ENCODE results near the gene ITPR3.
"Not testable (repeated sequence)": the region's sequence is repeated elsewhere in the genome, so short reads cannot be mapped to it uniquely, and the experiment has no call there.

ITPR3 gene

GRCh38 chr6:33591424-33592032, 29.6 kb upstream of the ITPR3 start:
- no peak for DNase-seq (ENCODE audit: low read depth)

- no peak for DNase-seq (ENCODE audit: low read depth)
These were observed 28.9 kb upstream of the ITPR3 start for GRCh38 chr6:33592280-33592594.

- no peak for DNase-seq (ENCODE audit: low read depth)
These were observed 28.3 kb upstream of the ITPR3 start for GRCh38 chr6:33592595-33593413.

- DNase-seq (ENCODE audit: low read depth) = no peak
These were observed 27.8 kb upstream of the ITPR3 start for GRCh38 chr6:33593414-33593727.

GRCh38 chr6:33595001-33595846, 25.9 kb upstream of the ITPR3 start:
- no peak for DNase-seq (ENCODE audit: low read depth)

GRCh38 chr6:33596894-33597293, 24.2 kb upstream of the ITPR3 start:
- DNase-seq (ENCODE audit: low read depth) = not testable (repeated sequence)

- DNase-seq (ENCODE audit: low read depth) = no peak
These were observed 23.4 kb upstream of the ITPR3 start for GRCh38 chr6:33597551-33598322.

- no peak for DNase-seq (ENCODE audit: low read depth)
These were observed 21.6 kb upstream of the ITPR3 start for GRCh38 chr6:33599413-33599938.

GRCh38 chr6:33600761-33601160, 20.4 kb upstream of the ITPR3 start:
- no peak for DNase-seq (ENCODE audit: low read depth)

GRCh38 chr6:33602180-33602579, 18.9 kb upstream of the ITPR3 start:
- no peak for DNase-seq (ENCODE audit: low read depth)

GRCh38 chr6:33604941-33605854, 15.9 kb upstream of the ITPR3 start:
- no peak for DNase-seq (ENCODE audit: low read depth)

GRCh38 chr6:33606642-33607041, 14.5 kb upstream of the ITPR3 start:
- no peak for DNase-seq (ENCODE audit: low read depth)

GRCh38 chr6:33607126-33607783, 13.9 kb upstream of the ITPR3 start:
- no peak for DNase-seq (ENCODE audit: low read depth)

- no peak for DNase-seq (ENCODE audit: low read depth)
These were observed 13.3 kb upstream of the ITPR3 start for GRCh38 chr6:33607784-33608161.

GRCh38 chr6:33609019-33609418, 12.1 kb upstream of the ITPR3 start:
- DNase-seq (ENCODE audit: low read depth) = no peak

- peak; percentile 81 for DNase-seq (ENCODE audit: low read depth)
These were observed 11.6 kb upstream of the ITPR3 start for GRCh38 chr6:33609528-33609927.

GRCh38 chr6:33610067-33610466, 11.1 kb upstream of the ITPR3 start:
- no peak for DNase-seq (ENCODE audit: low read depth)

- DNase-seq (ENCODE audit: low read depth) = no peak
These were observed 10.1 kb upstream of the ITPR3 start for GRCh38 chr6:33610779-33611732.

- DNase-seq (ENCODE audit: low read depth) = no peak
These were observed 7.9 kb upstream of the ITPR3 start for GRCh38 chr6:33613146-33613794.
